Stimulated activated CD8-positive, alpha-beta memory T cell treated with anti-CD3 and anti-CD28 coated beads, Interleukin-12 subunit alpha, Interleukin-12 subunit beta, amount 100 ng/mL, for 24 hours (primary cell): Measurements from ENCODE around the gene BRD7.

Experiments
- DNase-seq: peaks from one replicate; pipeline ENCODE4 v3.0.0-alpha.2; 2020; ENCODE audit errors: extremely low read depth

BRD7 gene

GRCh38 chr16:50272687-50273381 lies 96.0 kb downstream of the BRD7 start:
- no peak for DNase-seq

GRCh38 chr16:50272111-50272571 lies 96.6 kb downstream of the BRD7 start:
- DNase-seq = no peak

- DNase-seq = no peak
Measured at GRCh38 chr16:50271148-50272041, 97.4 kb downstream of the BRD7 start.

- DNase-seq = no peak
Measured at GRCh38 chr16:50270510-50271147, 98.2 kb downstream of the BRD7 start.

GRCh38 chr16:50269769-50270509 lies 98.8 kb downstream of the BRD7 start:
- no peak for DNase-seq

- DNase-seq = no peak
Measured at GRCh38 chr16:50269061-50269705, 99.6 kb downstream of the BRD7 start.

GRCh38 chr16:50268352-50268751 lies 100.4 kb downstream of the BRD7 start:
- no peak for DNase-seq

- DNase-seq = no peak
Measured at GRCh38 chr16:50267651-50268050, 101.1 kb downstream of the BRD7 start.

GRCh38 chr16:50267151-50267631 lies 101.6 kb downstream of the BRD7 start:
- no peak for DNase-seq

GRCh38 chr16:50266337-50267091 lies 102.3 kb downstream of the BRD7 start, which contains the start of gene ADCY7:
Gene ADCY7, plus strand, starts transcription at chr16:50266551. Its CDS starts 21,629 bp downstream, at chr16:50288180.
- DNase-seq = peak; percentile 65
